Measurements from ENCODE around the gene ADCY3.

ADCY3 gene

DNA sequence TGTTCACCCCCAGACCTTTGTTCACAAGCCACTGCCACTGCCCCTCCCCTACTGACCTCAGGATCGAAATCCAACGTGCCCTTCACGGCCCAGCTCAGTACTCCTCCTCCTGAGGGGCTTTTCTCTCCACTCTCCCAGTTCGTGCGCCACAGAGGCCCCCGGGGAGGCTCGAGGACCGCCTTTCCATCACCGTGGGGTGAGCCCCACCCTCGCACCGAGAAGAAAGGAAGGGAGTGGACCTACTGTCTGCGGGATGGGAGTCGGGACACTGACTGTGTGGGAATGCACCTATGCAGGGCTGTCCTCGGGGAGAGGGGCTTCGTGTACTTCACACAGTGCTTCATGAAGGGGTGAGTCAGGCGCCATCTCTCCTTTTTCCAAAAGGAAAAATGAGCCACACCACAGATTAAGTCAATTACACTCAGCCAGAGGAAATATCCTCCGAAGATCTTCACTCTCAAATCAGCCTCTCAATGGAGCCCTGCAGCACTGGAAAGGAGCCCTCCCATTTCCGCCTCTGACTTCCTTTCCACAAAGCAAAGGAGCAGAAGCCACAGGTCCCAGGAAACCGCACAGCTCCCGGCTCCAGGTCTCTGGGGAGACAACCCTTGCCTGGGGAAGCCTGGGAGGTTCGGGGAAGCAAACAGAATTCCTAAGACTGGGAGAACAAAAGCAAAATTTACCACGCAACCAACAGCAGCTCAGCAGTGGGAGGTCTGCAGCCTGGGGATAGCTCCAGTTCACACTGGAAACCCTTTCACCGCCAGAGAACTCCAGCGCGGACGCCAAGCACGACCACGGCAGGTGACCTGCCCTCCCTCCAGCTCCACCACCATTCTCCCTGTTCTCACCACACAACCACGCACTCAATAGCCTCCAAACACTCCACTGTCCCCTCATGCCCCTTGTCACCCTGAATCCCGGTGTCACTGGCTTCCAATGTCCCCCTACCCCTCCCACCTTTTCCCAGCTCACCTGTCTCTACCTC lies 21.6 kb downstream of the ADCY3 start:
- DNase-seq (ENCODE audit: low read depth) = no peak
- no peak overlapping the region for H3K4me3 ChIP-seq (ENCODE audit: low read length)
- TF ChIP-seq, protein P1, sequence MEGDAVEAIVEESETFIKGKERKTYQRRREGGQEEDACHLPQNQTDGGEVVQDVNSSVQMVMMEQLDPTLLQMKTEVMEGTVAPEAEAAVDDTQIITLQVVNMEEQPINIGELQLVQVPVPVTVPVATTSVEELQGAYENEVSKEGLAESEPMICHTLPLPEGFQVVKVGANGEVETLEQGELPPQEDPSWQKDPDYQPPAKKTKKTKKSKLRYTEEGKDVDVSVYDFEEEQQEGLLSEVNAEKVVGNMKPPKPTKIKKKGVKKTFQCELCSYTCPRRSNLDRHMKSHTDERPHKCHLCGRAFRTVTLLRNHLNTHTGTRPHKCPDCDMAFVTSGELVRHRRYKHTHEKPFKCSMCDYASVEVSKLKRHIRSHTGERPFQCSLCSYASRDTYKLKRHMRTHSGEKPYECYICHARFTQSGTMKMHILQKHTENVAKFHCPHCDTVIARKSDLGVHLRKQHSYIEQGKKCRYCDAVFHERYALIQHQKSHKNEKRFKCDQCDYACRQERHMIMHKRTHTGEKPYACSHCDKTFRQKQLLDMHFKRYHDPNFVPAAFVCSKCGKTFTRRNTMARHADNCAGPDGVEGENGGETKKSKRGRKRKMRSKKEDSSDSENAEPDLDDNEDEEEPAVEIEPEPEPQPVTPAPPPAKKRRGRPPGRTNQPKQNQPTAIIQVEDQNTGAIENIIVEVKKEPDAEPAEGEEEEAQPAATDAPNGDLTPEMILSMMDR (IDR thresholded peaks at IDR 0.05; ENCODE audit: insufficient read depth, low read depth, low read length, missing control alignments) = no peak

DNA sequence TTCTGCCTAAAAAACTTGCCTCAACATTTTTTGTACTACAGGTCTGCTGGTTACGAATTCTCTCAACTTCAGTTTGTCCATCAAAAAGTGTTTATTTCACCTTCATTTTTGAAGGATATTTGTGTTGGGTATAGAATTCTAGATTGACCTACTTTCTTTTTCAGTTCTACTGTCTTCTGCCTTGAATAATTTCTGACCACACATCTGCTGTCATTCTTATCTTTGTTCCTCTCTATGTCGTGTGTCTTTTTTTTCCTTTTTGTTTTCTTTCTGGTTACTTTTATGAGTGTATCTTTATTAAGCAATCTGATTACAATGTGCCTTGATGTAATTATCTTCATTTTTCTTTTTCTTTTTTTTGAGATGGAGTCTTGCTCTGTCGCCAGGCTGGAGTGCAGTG lies 25.3 kb downstream of the ADCY3 start:
- DNase-seq (ENCODE audit: low read depth) = no peak
- no peak overlapping the region for H3K4me3 ChIP-seq (ENCODE audit: low read length)

DNA sequence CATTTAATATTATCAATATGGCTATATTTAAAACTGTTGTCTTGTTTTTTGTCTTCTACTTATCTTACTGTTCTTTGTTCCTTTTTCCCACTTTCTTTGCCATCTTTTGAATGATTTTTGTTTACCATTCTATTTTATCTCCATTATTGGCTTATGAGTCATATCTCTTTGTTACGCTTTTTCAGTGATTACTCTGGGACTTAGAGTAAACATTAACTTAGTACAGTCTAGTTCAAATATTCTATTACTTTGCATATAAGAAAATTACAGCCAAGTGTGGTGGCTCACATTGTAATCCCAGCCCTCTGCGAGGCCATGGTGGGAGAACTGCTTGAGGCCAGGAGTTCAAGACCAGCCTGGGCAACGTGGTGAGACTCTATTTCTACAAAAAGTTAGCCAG lies 26.1 kb downstream of the ADCY3 start:
- TF ChIP-seq, protein P1 (IDR thresholded peaks at IDR 0.05; ENCODE audit: insufficient read depth, low read depth, low read length, missing control alignments) = no peak
- H3K4me3 ChIP-seq (ENCODE audit: low read length) = no peak overlapping the region
- no peak for DNase-seq (ENCODE audit: low read depth)

More for the DNA sequence above, 25.3 kb downstream of the ADCY3 start:
- TF ChIP-seq, protein P1 (IDR thresholded peaks at IDR 0.05; ENCODE audit: insufficient read depth, low read depth, low read length, missing control alignments) = no peak

DNA sequence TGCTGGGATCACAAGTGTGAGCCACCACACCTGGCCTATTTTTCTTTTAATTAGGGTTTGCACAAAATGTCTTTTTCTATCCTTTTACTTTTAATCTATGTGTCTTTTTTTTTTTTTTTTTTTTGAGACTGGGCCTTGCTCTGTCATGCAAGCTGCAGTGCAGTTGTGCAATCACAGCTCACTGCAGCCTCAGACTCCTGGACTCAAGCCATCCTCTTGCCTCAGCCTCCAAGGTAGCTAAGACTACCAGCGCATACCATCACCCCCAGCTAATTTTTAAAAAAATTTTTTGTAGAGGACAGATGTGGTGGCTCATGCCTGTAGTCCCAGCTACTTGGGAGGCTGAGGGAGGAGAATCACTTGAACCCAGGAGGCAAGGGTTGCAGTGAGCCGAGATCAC lies 27.1 kb downstream of the ADCY3 start:
- no peak overlapping the region for H3K4me3 ChIP-seq (ENCODE audit: low read length)
- TF ChIP-seq, protein P1 (IDR thresholded peaks at IDR 0.05; ENCODE audit: insufficient read depth, low read depth, low read length, missing control alignments) = no peak
- DNase-seq (ENCODE audit: low read depth) = no peak

- no peak overlapping the region for H3K4me3 ChIP-seq (ENCODE audit: low read length)
- DNase-seq (ENCODE audit: low read depth) = peak; percentile 17
- TF ChIP-seq, protein P1 (IDR thresholded peaks at IDR 0.05; ENCODE audit: insufficient read depth, low read depth, low read length, missing control alignments) = no peak
Observed at GRCh38 chr2:24891201-24891600, 28.8 kb downstream of the ADCY3 start.

GRCh38 chr2:24889221-24889620 lies 30.8 kb downstream of the ADCY3 start:
- no peak for DNase-seq (ENCODE audit: low read depth)
- TF ChIP-seq, protein P1 (IDR thresholded peaks at IDR 0.05; ENCODE audit: insufficient read depth, low read depth, low read length, missing control alignments) = no peak
- H3K4me3 ChIP-seq (ENCODE audit: low read length) = no peak overlapping the region

Data from epithelial cell of esophagus (primary cell).